NCI-H2171 (cell line): Measurements from ENCODE around the gene ALLC.

ENCODE experiments used
- DNase-seq: peaks from one replicate; lab custom pipeline; 2025; lab: John Stamatoyannopoulos, UW

The ALLC gene

GRCh38 chr2:3751251-3751650, 93.3 kb downstream of the ALLC start:
- DNase-seq: no peak

- no peak for DNase-seq
Observed at GRCh38 chr2:3751806-3752205, 93.8 kb downstream of the ALLC start.
